Measurements from ENCODE around the gene TSEN15. TPM values are rescaled to one million over a fixed set of nuclear protein-coding genes. Genes with fewer than 3 reads are reported as not detected.

Gene TSEN15
- total RNA-seq, 1 experiment from 2014 or later, result 31.1 TPM

- Histone ChIP-seq H3K79me2 (ENCODE audit: insufficient read depth, low read length) (no peaks in the 10 kb centered on the region), H3K27me3 (ENCODE audit: insufficient read depth, low read length) (no peaks in the 10 kb centered on the region), H2AFZ (ENCODE audit: low read depth, low read length, poor library complexity, severe bottlenecking) (no peak overlapping the region), H3K36me3 (ENCODE audit: control insufficient read depth in 1 of 2, insufficient read depth in 2 of 2, low read length in 2 of 2) (no peaks in the 10 kb centered on the region), H3K9ac (ENCODE audit: low read length) (no peak overlapping the region), H4K20me1 (ENCODE audit: insufficient read depth) (no peaks in the 10 kb centered on the region), H3K9me2 (ENCODE audit: insufficient read depth) (no peaks in the 10 kb centered on the region), H3K9me3 (ENCODE audit: control insufficient read depth in 1 of 2, insufficient read depth in 1 of 2, low read depth in 1 of 2, low read length in 2 of 2) (no peaks in the 10 kb centered on the region), H3K27ac (ENCODE audit: low read depth, low read length) (no peak overlapping the region), H3K4me2 (ENCODE audit: low read length) (no peak overlapping the region), H3K4me1 (ENCODE audit: control insufficient read depth in 1 of 2, insufficient read depth in 2 of 2, low read length in 2 of 2) (peaks cover 2 to 15% of the 10 kb centered on the region in 2 experiments; a peak in 2 of 4 replicates), H3K4me3 (replicated peaks in 1 of 2; ENCODE audit: low read depth in 1 of 2, low read length in 2 of 2) (no peak overlapping the region)
- intact Hi-C loops (cut with micrococcal nuclease), result no loop called here
- DNase-seq (ENCODE audit: low read depth, low spot score) (no peak), ATAC-seq (no peak)
- CTCF ChIA-PET, result interaction anchor here (1.1 kb wide), 1 partner anchor 113 kb away, joined by 3 read pairs; no protein-coding TSS in a partner anchor
- BruUV-seq (replicated peaks), result no TSS peak
- no peak for TF ChIP-seq YY1 (IDR thresholded peaks at IDR 0.05; ENCODE audit: extremely low read depth, insufficient replicate concordance, low read depth, low read length)
- no peak for TF ChIP-seq ELF1 (IDR thresholded peaks at IDR 0.05; ENCODE audit: borderline replicate concordance, low read depth)
- TF ChIP-seq, protein P1, sequence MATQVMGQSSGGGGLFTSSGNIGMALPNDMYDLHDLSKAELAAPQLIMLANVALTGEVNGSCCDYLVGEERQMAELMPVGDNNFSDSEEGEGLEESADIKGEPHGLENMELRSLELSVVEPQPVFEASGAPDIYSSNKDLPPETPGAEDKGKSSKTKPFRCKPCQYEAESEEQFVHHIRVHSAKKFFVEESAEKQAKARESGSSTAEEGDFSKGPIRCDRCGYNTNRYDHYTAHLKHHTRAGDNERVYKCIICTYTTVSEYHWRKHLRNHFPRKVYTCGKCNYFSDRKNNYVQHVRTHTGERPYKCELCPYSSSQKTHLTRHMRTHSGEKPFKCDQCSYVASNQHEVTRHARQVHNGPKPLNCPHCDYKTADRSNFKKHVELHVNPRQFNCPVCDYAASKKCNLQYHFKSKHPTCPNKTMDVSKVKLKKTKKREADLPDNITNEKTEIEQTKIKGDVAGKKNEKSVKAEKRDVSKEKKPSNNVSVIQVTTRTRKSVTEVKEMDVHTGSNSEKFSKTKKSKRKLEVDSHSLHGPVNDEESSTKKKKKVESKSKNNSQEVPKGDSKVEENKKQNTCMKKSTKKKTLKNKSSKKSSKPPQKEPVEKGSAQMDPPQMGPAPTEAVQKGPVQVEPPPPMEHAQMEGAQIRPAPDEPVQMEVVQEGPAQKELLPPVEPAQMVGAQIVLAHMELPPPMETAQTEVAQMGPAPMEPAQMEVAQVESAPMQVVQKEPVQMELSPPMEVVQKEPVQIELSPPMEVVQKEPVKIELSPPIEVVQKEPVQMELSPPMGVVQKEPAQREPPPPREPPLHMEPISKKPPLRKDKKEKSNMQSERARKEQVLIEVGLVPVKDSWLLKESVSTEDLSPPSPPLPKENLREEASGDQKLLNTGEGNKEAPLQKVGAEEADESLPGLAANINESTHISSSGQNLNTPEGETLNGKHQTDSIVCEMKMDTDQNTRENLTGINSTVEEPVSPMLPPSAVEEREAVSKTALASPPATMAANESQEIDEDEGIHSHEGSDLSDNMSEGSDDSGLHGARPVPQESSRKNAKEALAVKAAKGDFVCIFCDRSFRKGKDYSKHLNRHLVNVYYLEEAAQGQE (IDR thresholded peaks at IDR 0.05; ENCODE audit: low read depth), result no peak
- no peak for TF ChIP-seq POLR2A (IDR thresholded peaks at IDR 0.05; ENCODE audit: borderline replicate concordance, extremely low read depth, insufficient read depth, insufficient read length)
- TF ChIP-seq ZNF274 (IDR thresholded peaks at IDR 0.05; ENCODE audit: low read depth, low read length), result no peak
- no peak for TF ChIP-seq RAD21 (IDR thresholded peaks at IDR 0.05; ENCODE audit: low read depth)
- TF ChIP-seq SRF (IDR thresholded peaks at IDR 0.05; ENCODE audit: low read depth), result no peak
- no peak for TF ChIP-seq CEBPB (IDR thresholded peaks at IDR 0.05; ENCODE audit: low read depth)
- no peak for TF ChIP-seq POLR2AphosphoS5 (IDR thresholded peaks at IDR 0.05; ENCODE audit: low read depth, low read length)
- RAD21 ChIA-PET (ENCODE audit: low non-redundant PET in 1 of 2, low total read pairs in 2 of 2, uncharacterized antibody in 2 of 2, unreplicated experiment in 2 of 2), result no interaction called here
- POLR2A ChIA-PET, result no interaction called here
Observed at GRCh38 chr1:184028854-184029623, 22.5 kb upstream of the TSEN15 start.
